GM19438 (cell line): Measurements from ENCODE around the gene FERMT3.

ENCODE experiments used
- ATAC-seq: cut with Tn5 transposase; IDR thresholded peaks from one replicate; pipeline ENCODE4 v1.9.1; 2021; ENCODE audit warnings: low read depth; ENCODE audit not compliant: unreplicated experiment

The FERMT3 gene

GRCh38 chr11:64232182-64232966 lies 25.9 kb downstream of the FERMT3 start:
- no peak for ATAC-seq

GRCh38 chr11:64232967-64233315 lies 26.4 kb downstream of the FERMT3 start:
- ATAC-seq = no peak

- ATAC-seq = peak; percentile 35
Measured at GRCh38 chr11:64233913-64234586, 27.5 kb downstream of the FERMT3 start, which contains the start of gene VEGFB. TSS of gene VEGFB (plus strand) at chr11:64234584. CDS start at chr11:64234834, 250 bp downstream.

GRCh38 chr11:64234647-64235379 lies 28.3 kb downstream of the FERMT3 start:
- ATAC-seq = no peak

GRCh38 chr11:64235437-64236161 lies 29.1 kb downstream of the FERMT3 start:
- ATAC-seq = no peak

- no peak for ATAC-seq
Measured at GRCh38 chr11:64237484-64237951, 31.0 kb downstream of the FERMT3 start.

GRCh38 chr11:64238076-64238475 lies 31.6 kb downstream of the FERMT3 start:
- no peak for ATAC-seq

GRCh38 chr11:64238999-64239398 lies 32.5 kb downstream of the FERMT3 start:
- ATAC-seq = no peak

GRCh38 chr11:64239662-64240434 lies 33.3 kb downstream of the FERMT3 start:
- ATAC-seq = no peak

- peak; percentile 44 for ATAC-seq
Measured at GRCh38 chr11:64240435-64241240, 34.1 kb downstream of the FERMT3 start, which contains the start of gene FKBP2. TSS of gene FKBP2 (plus strand) at chr11:64241095. CDS start at chr11:64242388, 1,293 bp downstream.

- peak; percentile 64 for ATAC-seq
Measured at GRCh38 chr11:64241241-64241490, 34.6 kb downstream of the FERMT3 start.

- ATAC-seq = peak; percentile 6
Measured at GRCh38 chr11:64241491-64242374, 35.2 kb downstream of the FERMT3 start.

GRCh38 chr11:64243236-64243854 lies 36.8 kb downstream of the FERMT3 start:
- no peak for ATAC-seq

GRCh38 chr11:64244107-64244506 lies 37.6 kb downstream of the FERMT3 start:
- ATAC-seq = no peak

GRCh38 chr11:64244966-64245365 lies 38.4 kb downstream of the FERMT3 start:
- ATAC-seq = no peak

GRCh38 chr11:64245401-64245796 lies 38.9 kb downstream of the FERMT3 start:
- no peak for ATAC-seq

GRCh38 chr11:64245797-64246620 lies 39.5 kb downstream of the FERMT3 start:
- no peak for ATAC-seq
